Mesenchymal stem cell (in vitro differentiated cells and primary cell): ENCODE data around the gene FAM180B.

Experiments used
- DNase-seq: peaks from one replicate; pipeline ENCODE4 v3.0.0-alpha.2; 2013
- H2AFZ ChIP-seq: one replicate; pipeline ENCODE4 v1.6.1; 2013; ENCODE audit warnings: low read depth, mild to moderate bottlenecking, control low read depth, inconsistent platforms, low read length, moderate library complexity
- H2AK5ac ChIP-seq: 2 replicates; pipeline ENCODE4 v1.6.1; 2013; ENCODE audit warnings: low read length, moderate library complexity, mild to moderate bottlenecking, inconsistent platforms; ENCODE audit not compliant: severe bottlenecking
- H2BK120ac ChIP-seq: one replicate; pipeline ENCODE4 v1.6.1; 2013; ENCODE audit warnings: low read depth, mild to moderate bottlenecking, inconsistent platforms, low read length, moderate library complexity
- H2BK12ac ChIP-seq, 2 experiments: one replicate each; pipeline ENCODE4 v1.6.1; 2013; ENCODE audit warnings: inconsistent platforms in 2 of 2, low read length in 2 of 2, mild to moderate bottlenecking in 2 of 2, moderate library complexity in 2 of 2, control low read depth in 1 of 2
- H2BK15ac ChIP-seq: one replicate; pipeline ENCODE4 v1.6.1; 2013; ENCODE audit warnings: mild to moderate bottlenecking, low read depth, inconsistent platforms; ENCODE audit not compliant: poor library complexity, severe bottlenecking
- H2BK5ac ChIP-seq: 2 replicates; pipeline ENCODE4 v1.6.1; 2013; ENCODE audit warnings: low read depth, mild to moderate bottlenecking, low read length, control low read depth, inconsistent platforms; ENCODE audit not compliant: poor library complexity, severe bottlenecking
- H3K14ac ChIP-seq, 2 experiments: one replicate each; pipeline ENCODE4 v1.6.1; 2013; ENCODE audit warnings: inconsistent platforms in 2 of 2, low read length in 2 of 2, control low read depth in 1 of 2, mild to moderate bottlenecking in 1 of 2, moderate library complexity in 1 of 2
- H3K18ac ChIP-seq, 2 experiments: one replicate each; pipeline ENCODE4 v1.6.1; 2013; ENCODE audit warnings: inconsistent platforms in 2 of 2, low read length in 2 of 2, control low read depth in 1 of 2, low read depth in 1 of 2, mild to moderate bottlenecking in 1 of 2
- H3K23ac ChIP-seq, 2 experiments: one replicate each; pipeline ENCODE4 v1.6.1; 2013; ENCODE audit warnings: inconsistent platforms in 2 of 2, low read length in 2 of 2, mild to moderate bottlenecking in 2 of 2, moderate library complexity in 2 of 2, control low read depth in 1 of 2
- H3K27ac ChIP-seq: 2 replicates; pipeline ENCODE4 v1.5.1; 2013; ENCODE audit warnings: mild to moderate bottlenecking, moderate library complexity, low read length, control low read depth, inconsistent platforms; ENCODE audit not compliant: poor library complexity, severe bottlenecking
- H3K27me3 ChIP-seq, 2 experiments: 2 replicates each; pipeline versions ENCODE4 v1.6.1 to v1.7.0; 2013; ENCODE audit warnings: low read length in 2 of 2, mild to moderate bottlenecking in 2 of 2, moderate library complexity in 2 of 2, control low read depth in 1 of 2, inconsistent platforms in 1 of 2; ENCODE audit not compliant: control insufficient read depth in 1 of 2, insufficient read depth in 1 of 2
- H3K36me3 ChIP-seq, 2 experiments: 2 replicates each; pipeline versions ENCODE4 v1.6.1 to v1.7.0; 2013; ENCODE audit warnings: low read length in 2 of 2, control low read depth in 1 of 2, inconsistent platforms in 1 of 2, low read depth in 1 of 2, mild to moderate bottlenecking in 1 of 2; ENCODE audit not compliant: insufficient read depth in 2 of 2, control insufficient read depth in 1 of 2
- H3K4ac ChIP-seq, 2 experiments: one replicate each; pipeline ENCODE4 v1.6.1; 2013; ENCODE audit warnings: inconsistent platforms in 2 of 2, low read length in 2 of 2, mild to moderate bottlenecking in 2 of 2, moderate library complexity in 2 of 2, control low read depth in 1 of 2, low read depth in 1 of 2
- H3K4me1 ChIP-seq: 2 replicates; pipeline ENCODE4 v1.6.1; 2013; ENCODE audit warnings: low read depth, low read length, control low read depth; ENCODE audit not compliant: control insufficient read depth, insufficient read depth
- H3K4me2 ChIP-seq: 2 replicates; pipeline ENCODE4 v1.6.1; 2013; ENCODE audit warnings: low read length, mild to moderate bottlenecking, inconsistent platforms; ENCODE audit not compliant: poor library complexity, severe bottlenecking
- H3K4me3 ChIP-seq, 2 experiments: 2 replicates each; pipeline versions ENCODE4 v1.5.1 to v1.7.0; 2013; ENCODE audit warnings: low read length in 2 of 2, mild to moderate bottlenecking in 2 of 2, control low read depth in 1 of 2, low read depth in 1 of 2; ENCODE audit not compliant: insufficient read depth in 1 of 2
- H3K79me1 ChIP-seq: replicated peaks from 2 replicates; pipeline ENCODE4 v1.6.1; 2013; ENCODE audit warnings: mild to moderate bottlenecking, control low read depth, low read length, inconsistent platforms; ENCODE audit not compliant: poor library complexity, severe bottlenecking
- H3K9ac ChIP-seq: 2 replicates; pipeline ENCODE4 v1.7.0; 2013; ENCODE audit warnings: mild to moderate bottlenecking, low read length, moderate library complexity
- H3K9me3 ChIP-seq: 2 replicates; pipeline ENCODE4 v1.7.0; 2013; ENCODE audit warnings: mild to moderate bottlenecking, low read length; ENCODE audit not compliant: control insufficient read depth
- H4K8ac ChIP-seq: one replicate; pipeline ENCODE4 v1.6.1; 2013; ENCODE audit warnings: inconsistent platforms, mild to moderate bottlenecking, low read length, moderate library complexity
- H4K91ac ChIP-seq: one replicate; pipeline ENCODE4 v1.6.1; 2013; ENCODE audit warnings: mild to moderate bottlenecking, low read length, inconsistent platforms
- WGBS: methylation state at CpG from one replicate; pipeline ENCODE4 v1.1.7; 2013; ENCODE audit warnings: mixed read lengths; 5-methylcytosine and 5-hydroxymethylcytosine counted together

The FAM180B gene

DNA sequence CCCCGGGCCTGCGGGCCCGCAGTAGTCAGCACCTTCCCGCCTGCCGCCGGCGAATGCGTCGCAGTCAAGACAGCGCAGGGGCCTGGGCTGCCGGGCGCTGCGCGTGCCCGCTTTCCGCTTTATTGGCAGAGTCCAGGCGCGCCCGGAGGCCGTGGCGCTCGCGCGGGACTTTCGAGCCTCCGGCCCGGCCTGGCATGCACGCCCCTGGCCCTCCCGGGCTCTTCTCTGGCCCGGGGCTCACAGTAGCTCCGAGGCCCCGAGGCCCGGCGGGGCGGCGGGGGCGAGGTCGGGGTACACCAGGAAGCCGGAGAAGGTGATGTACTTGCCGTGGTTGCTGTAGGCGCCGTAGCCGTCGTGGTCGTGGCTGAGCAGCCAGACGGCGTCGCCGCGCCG lies 3.1 kb downstream of the FAM180B start:
- H3K79me1 ChIP-seq: no peaks in the 10 kb centered on the region

DNA sequence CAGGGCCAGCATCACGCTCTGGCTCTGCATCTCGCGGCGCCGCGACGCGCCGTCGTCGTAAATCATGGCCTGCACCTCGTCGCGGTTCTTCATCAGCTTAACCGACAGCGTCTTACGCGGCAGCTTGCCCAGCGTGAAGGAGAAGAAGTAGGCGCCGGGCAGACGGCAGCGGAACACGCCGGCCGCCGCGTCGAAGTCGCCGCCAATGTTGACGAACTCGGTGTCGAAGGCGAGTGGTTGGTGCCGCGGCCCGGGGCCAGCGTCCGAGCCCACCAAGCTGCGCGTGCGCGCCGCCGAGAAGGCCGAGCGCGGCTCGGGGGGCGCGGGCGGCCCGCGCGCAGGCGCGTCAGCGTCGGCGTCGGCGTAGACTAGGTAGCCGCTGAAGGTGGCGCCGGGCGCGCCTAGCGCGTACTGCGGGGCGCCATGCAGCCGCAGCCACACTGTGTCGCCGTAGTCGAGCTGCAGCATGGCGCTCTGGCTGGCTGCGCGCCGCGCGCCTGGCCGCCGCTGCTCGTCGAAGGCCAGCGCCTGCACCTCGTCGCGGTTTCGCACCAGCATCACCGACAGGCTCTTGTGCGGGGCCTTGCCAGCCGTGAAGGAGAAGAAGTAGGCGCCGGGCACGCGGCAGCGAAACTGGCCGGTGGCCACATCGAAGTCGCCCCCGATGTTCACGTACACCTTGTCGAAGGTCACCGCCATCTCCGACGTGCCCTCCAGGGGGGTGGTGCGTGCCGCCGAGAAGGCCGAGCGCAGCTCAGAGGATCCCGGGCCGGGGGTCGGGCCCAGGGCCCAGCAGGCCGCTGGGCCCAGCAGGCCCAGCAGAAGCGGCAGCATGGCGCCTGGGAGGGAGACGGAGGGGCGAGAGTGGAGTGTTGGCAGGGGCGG lies 3.7 kb downstream of the FAM180B start:
- peaks cover 20% of the 10 kb centered on the region for H3K4me1 ChIP-seq
- no peak for DNase-seq
- no peak overlapping the region for H3K4me2 ChIP-seq
- peak overlapping the region in 1 of 2 experiments; percentile 10 for H3K4me3 ChIP-seq
- H3K9me3 ChIP-seq: no peaks in the 10 kb centered on the region
- H2BK120ac ChIP-seq: no peak overlapping the region
- H3K9ac ChIP-seq: no peak overlapping the region
- peaks cover under 1 to 16% of the 10 kb centered on the region in 2 experiments for H3K36me3 ChIP-seq
- peak overlapping the region; percentile 9 for H2BK15ac ChIP-seq
- H3K79me1 ChIP-seq: no peaks in the 10 kb centered on the region
- H3K23ac ChIP-seq: no peak overlapping the region
- no peak overlapping the region for H2BK12ac ChIP-seq
- H4K91ac ChIP-seq: no peak overlapping the region
- no peak overlapping the region for H2AK5ac ChIP-seq
- no peak overlapping the region for H2AFZ ChIP-seq
- H3K14ac ChIP-seq: no peak overlapping the region
- no peak overlapping the region for H3K18ac ChIP-seq
- 98% methylated on average over 120 of the region's 122 CpGs for WGBS
- H3K4ac ChIP-seq: no peak overlapping the region
- H4K8ac ChIP-seq: no peak overlapping the region
- no peak overlapping the region for H3K27ac ChIP-seq
- H2BK5ac ChIP-seq: no peak overlapping the region
- H3K27me3 ChIP-seq: peaks cover 32 to 37% of the 10 kb centered on the region in 2 experiments

More for the DNA sequence above, 3.1 kb downstream of the FAM180B start:
- Histone ChIP-seq H3K4me3 (peak overlapping the region in 1 of 2 experiments; percentile 4), H4K8ac (no peak overlapping the region), H4K91ac (no peak overlapping the region), H3K23ac (no peak overlapping the region), H2BK120ac (no peak overlapping the region), H3K14ac (no peak overlapping the region), H2BK15ac (no peak overlapping the region), H2BK5ac (no peak overlapping the region), H3K27me3 (peaks cover 26 to 31% of the 10 kb centered on the region in 2 experiments), H3K4me2 (no peak overlapping the region), H3K9me3 (no peaks in the 10 kb centered on the region), H3K36me3 (peaks cover 6 to 22% of the 10 kb centered on the region in 2 experiments), H3K4me1 (peaks cover 20% of the 10 kb centered on the region), H2AFZ (no peak overlapping the region), H3K27ac (no peak overlapping the region), H2BK12ac (no peak overlapping the region), H3K9ac (no peak overlapping the region), H2AK5ac (no peak overlapping the region), H3K18ac (no peak overlapping the region), H3K4ac (no peak overlapping the region)
- 94% methylated on average over 51 of the region's 51 CpGs for WGBS
- no peak for DNase-seq

DNA sequence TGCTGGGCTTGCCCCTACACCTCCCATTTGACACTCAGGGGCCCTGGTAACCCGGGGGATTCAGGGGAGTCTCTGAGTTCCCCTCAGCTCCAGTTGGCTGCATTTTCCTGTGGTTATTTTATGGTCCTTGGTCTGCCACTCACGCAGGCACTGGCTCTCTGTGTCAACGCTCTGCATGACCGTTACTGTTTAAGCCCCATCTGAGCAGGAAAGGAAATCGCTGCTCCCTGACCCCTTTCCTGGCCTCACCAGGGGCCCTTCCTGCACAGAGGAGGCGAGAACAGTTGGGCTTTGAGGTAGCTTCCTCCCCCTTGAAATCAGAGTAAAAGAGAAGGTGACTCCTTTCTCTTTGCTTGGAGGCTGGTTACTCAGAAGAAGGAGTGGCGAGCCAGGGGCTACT lies 5.3 kb downstream of the FAM180B start:
- no peak overlapping the region for H2AFZ ChIP-seq
- no peak overlapping the region for H4K91ac ChIP-seq

DNA sequence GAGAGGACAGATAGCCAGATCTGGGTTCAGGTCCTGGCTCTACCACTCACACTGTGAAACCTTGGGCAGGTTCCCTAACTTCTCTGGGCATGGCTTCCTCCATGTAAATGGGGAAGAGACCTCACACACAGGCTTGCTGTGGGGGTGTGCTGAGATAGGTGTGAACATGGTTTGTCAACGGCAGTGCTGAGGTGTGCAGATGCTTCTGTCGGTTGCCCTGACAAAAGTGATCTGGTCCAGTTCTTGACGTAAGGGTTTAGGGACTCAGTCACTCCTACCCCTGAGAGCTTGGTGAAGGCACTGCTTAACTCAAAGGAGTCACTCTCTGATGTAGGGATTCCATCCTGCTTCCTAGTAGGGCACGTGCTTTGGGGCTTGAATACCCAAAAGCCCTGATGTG lies 5.8 kb downstream of the FAM180B start:
- Histone ChIP-seq H2AK5ac (no peak overlapping the region), H4K91ac (no peak overlapping the region), H3K4me1 (peaks cover 20% of the 10 kb centered on the region), H3K14ac (no peak overlapping the region), H3K9ac (no peak overlapping the region), H3K27ac (no peak overlapping the region), H4K8ac (no peak overlapping the region), H3K4me2 (no peak overlapping the region), H3K18ac (no peak overlapping the region), H2AFZ (no peak overlapping the region), H3K79me1 (no peaks in the 10 kb centered on the region), H2BK5ac (no peak overlapping the region), H3K36me3 (peaks cover 0 to 10% of the 10 kb centered on the region in 2 experiments), H3K27me3 (peaks cover 42% of the 10 kb centered on the region in 2 experiments), H3K9me3 (no peaks in the 10 kb centered on the region), H3K23ac (no peak overlapping the region), H2BK12ac (no peak overlapping the region), H3K4ac (no peak overlapping the region), H3K4me3 (no peak overlapping the region), H2BK120ac (no peak overlapping the region), H2BK15ac (no peak overlapping the region)
- 87% methylated on average over 4 of the region's 4 CpGs for WGBS
- no peak for DNase-seq

More for the DNA sequence above, 5.3 kb downstream of the FAM180B start:
- Histone ChIP-seq H3K9ac (no peak overlapping the region), H3K4ac (peak overlapping the region in 1 of 2 experiments; percentile 30), H3K4me3 (no peak overlapping the region), H3K79me1 (no peaks in the 10 kb centered on the region), H3K36me3 (peaks cover 0 to 10% of the 10 kb centered on the region in 2 experiments), H2BK12ac (peak overlapping the region in 1 of 2 experiments; percentile 28), H3K18ac (no peak overlapping the region), H4K8ac (peak overlapping the region; percentile 62), H3K27me3 (peaks cover 42% of the 10 kb centered on the region in 2 experiments), H3K4me2 (no peak overlapping the region), H3K14ac (no peak overlapping the region), H2AK5ac (no peak overlapping the region), H2BK5ac (no peak overlapping the region), H3K9me3 (no peaks in the 10 kb centered on the region), H3K23ac (peak overlapping the region in 1 of 2 experiments; percentile 65), H2BK15ac (no peak overlapping the region), H3K4me1 (peaks cover 20% of the 10 kb centered on the region), H3K27ac (no peak overlapping the region), H2BK120ac (no peak overlapping the region)
- DNase-seq: no peak
- 12% methylated on average over 7 of the region's 7 CpGs for WGBS
